GM21529 (cell line): ENCODE results near the gene ALG14.
"Not testable (repeated sequence)": the region's sequence is repeated elsewhere in the genome, so short reads cannot be mapped to it uniquely, and the experiment has no call there.

Source experiments
- ATAC-seq: cut with Tn5 transposase; IDR thresholded peaks from one replicate; pipeline ENCODE4 v1.9.1; 2021; ENCODE audit not compliant: unreplicated experiment

ALG14 gene, protein sequence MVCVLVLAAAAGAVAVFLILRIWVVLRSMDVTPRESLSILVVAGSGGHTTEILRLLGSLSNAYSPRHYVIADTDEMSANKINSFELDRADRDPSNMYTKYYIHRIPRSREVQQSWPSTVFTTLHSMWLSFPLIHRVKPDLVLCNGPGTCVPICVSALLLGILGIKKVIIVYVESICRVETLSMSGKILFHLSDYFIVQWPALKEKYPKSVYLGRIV

DNA sequence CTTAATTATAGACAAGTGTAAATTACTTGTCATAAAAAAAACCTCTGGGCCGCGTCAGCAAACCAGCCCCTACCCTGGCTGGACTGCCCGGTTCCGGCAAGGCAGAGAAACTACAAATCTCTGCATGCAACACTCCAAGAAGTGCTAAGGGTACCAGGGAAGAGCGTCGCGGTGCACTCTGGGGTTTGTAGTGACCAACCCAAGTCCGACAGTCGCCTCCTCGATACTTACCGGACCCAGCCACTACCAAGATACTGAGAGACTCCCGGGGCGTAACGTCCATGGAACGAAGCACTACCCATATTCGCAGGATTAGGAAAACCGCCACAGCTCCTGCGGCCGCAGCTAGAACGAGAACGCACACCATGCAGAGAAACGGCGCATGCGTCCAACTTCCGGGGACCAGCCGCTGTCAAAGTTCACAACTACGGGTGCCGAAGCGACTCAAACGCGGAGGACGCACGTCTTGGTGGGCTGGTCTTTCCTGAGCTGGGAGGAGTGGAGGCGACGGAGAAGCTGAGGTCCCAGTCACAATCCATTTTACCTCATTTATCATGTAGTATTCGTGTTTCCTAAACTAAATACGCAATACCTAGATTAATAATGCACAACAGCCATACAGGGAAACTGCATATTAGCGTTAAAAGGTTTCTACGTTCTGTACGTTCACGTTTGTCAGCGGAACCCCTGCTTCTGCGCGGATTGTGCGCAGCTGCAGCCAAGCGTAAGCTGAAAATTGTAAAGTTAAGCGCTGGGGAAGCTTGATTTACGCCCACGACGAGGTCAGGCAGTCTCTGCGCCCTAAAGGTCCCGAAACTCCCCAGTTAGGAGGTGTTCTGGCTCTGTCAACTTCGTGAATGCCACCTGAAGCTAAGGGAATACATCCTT, at the start of gene ALG14:
TSS of gene ALG14 (minus strand) at position 420 of the 888 bp plus-strand sequence. CDS start at position 367, 53 bp downstream.
- ATAC-seq: peak; percentile 98

DNA sequence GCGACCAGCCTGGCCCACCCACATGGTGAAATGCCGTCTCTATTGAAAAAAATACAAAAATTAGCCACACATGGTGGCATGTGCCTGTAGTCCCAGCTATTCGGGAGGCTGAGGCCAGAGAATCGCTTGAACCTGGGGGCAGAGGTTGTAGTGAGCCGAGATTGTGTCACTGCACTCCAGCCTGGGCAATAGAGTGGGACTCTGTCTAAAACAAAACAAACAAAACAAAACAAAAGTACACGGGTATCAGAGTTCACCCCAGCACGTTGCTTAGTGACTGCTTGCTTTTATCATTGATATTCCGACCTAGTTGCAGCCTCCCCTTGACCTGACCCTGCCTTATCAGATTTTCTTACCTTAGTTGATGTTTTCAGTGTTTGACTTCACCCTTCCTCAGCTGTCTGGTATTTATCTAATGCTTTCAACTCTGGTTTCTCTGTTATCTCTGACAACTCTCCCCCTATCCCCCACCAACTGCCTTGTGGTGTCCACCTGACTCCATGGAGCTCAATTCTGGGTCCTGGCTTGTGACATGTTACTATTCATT, 49.5 kb upstream of the ALG14 start:
- no peak for ATAC-seq

- ATAC-seq: no peak
Observed at GRCh38 chr1:95119273-95119672, 46.5 kb upstream of the ALG14 start.

DNA sequence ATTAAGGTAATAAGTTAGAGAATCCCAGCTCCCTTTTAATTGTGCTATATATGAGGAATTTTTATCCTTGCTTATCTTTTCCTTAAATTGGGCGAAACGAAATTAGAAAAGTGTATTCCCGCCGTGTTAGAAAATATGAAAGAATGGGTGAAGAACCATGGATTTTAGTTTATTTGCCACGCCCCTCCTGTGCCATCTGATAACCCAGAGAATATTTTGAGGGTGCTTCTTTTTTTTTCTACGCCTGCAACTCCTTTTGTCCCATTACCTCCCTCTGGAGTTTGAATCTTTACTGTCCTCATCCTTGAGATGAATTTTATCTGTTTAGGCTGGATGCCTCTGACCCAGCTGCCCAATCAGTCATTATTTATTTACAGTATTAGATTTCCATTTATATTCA, 46.0 kb upstream of the ALG14 start:
- no peak for ATAC-seq

GRCh38 chr1:95118067-95118499, 45.3 kb upstream of the ALG14 start:
- ATAC-seq: no peak

DNA sequence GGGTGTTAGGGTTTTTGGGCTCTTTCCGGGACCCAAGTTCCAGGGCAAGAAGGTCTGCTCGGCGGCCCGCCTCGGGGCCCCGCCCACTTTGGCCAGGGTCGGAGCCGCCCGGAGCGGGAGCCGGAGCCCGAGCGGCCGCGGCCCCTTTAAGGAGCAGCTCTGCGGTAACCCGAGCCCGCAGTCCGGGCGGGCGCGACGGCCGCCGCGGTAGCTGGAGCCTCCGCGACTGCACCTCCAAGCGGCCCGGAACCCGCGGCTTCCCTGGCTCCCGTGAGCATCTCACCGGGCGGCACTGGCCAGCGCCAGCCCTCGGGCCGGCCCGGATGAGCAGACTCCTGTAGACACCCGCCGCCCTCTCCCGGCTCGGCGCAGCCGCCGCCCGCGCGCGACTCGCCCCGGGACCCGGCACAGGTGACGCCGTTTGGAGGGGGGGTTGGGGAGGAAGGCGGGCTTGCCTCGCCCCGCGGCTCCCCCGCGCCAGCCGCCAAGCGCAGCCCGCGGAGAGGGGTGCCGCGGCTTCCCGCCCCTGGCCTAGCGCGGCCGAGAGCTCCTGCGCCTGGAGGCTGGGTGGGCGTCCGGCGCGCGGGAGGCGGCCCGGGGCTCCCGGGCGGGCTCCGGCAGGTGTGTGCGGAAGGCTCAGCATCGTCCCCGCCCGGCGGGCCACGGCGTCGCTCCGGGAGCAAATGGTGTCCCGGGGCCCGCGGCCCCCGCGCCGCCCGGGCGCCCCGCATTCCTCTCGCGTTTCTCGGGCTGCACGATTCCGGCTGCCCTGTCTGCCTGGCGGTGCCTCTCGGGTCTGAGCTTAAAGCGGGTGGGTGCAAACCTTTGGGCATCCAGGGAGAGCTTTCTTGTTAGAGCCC, 44.7 kb upstream of the ALG14 start, which contains the start of gene TLCD4:
TSS of gene TLCD4 (plus strand) at position 149 of the 860 bp plus-strand sequence. CDS start 26,547 bp downstream, outside the sequence.
- peak; percentile 65 for ATAC-seq

- ATAC-seq: peak; percentile 66
Observed at GRCh38 chr1:95116580-95117206, 43.9 kb upstream of the ALG14 start.

DNA sequence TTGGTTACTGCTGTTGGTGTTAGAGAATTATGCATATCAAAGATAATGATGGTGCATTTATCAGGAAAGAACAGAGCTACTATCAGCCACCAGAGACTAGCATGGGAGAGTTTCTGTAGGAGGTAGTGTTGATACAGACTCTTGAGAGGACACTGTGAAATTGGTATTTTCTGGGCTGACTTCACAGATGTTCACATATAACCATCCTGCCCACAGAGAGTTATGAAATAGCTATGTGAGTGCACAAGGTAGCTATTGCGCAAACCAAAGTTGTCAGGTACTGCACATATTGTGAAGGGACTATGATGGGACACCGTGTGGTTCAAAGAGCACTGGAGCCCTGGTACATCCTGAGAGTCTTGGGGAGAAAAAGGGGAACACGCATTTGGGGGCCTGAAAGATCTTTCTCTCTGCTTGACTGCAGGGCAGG, 43.0 kb upstream of the ALG14 start:
- ATAC-seq: no peak

DNA sequence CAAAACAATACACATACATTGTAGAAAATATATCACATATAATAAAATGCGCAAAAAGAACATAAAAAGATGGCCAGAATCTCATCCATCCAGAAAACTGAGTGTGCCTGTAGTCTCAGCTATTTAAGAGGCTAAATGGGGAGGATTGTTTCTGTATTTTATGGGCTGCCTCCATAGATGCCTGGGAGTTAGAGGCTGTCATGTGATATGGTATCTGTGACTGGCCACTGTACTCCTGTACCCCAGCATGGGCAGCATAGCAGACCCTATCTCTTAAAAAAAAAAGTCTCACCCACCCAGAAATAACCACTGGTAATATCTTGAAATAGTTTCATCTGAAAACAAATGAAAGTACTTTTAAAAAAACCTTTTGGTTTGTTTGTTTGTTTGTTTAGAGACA, 40.9 kb upstream of the ALG14 start:
- no peak for ATAC-seq

- no peak for ATAC-seq
Observed at GRCh38 chr1:95111014-95111413, 38.3 kb upstream of the ALG14 start.

- ATAC-seq: no peak
Observed at GRCh38 chr1:95108792-95109191, 36.0 kb upstream of the ALG14 start.

DNA sequence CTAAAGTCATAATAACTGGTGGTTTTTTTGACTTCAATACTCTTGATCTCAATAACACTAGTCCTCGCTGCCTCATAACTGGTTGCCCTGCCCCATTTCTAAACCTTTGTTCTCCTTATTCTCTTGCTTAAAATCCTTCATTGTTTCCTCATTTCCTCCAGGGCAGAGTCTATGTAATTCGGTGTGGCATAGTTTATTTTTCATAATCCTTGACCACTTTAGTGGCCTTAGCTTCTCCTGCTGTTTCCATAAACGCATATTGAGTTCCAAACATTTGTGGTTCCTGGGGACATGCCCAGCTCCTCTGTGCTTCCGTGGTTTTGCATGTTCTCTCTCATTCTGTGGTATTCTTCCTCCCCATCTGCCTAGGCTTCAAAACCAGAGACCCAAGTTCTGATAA, 25.4 kb upstream of the ALG14 start:
- no peak for ATAC-seq

- ATAC-seq: no peak
Observed at GRCh38 chr1:95097426-95097825, 24.7 kb upstream of the ALG14 start.

GRCh38 chr1:95096218-95096841, 23.6 kb upstream of the ALG14 start:
- ATAC-seq: peak; percentile 36

- peak; percentile 97 for ATAC-seq
Observed at GRCh38 chr1:95095833-95096217, 23.1 kb upstream of the ALG14 start.

GRCh38 chr1:95094923-95095322, 22.2 kb upstream of the ALG14 start:
- ATAC-seq: no peak

GRCh38 chr1:95093296-95093695, 20.5 kb upstream of the ALG14 start:
- no peak for ATAC-seq

GRCh38 chr1:95092891-95093290, 20.1 kb upstream of the ALG14 start:
- not testable (repeated sequence) for ATAC-seq

- ATAC-seq: not testable (repeated sequence)
Observed at GRCh38 chr1:95091290-95091689, 18.5 kb upstream of the ALG14 start.
